Activated naive CD4-positive, alpha-beta T cell treated with anti-CD3 and anti-CD28 coated beads, Interleukin-2, amount 50 U/mL, for 24 hours (primary cell): ENCODE data around the gene HNRNPL.
"Not testable (repeated sequence)": the region's sequence is repeated elsewhere in the genome, so short reads cannot be mapped to it uniquely, and the experiment has no call there.

Source experiments
- H3K27ac Mint-ChIP-seq: one replicate; pipeline ENCODE4 v1.8.0; 2021; ENCODE audit warnings: mild to moderate bottlenecking, mixed read lengths
- H3K27me3 Mint-ChIP-seq: one replicate; pipeline ENCODE4 v1.8.0; 2021; ENCODE audit warnings: mixed read lengths
- H3K36me3 Mint-ChIP-seq: one replicate; pipeline ENCODE4 v1.8.0; 2021; ENCODE audit warnings: mixed read lengths
- H3K4me1 Mint-ChIP-seq: one replicate; pipeline ENCODE4 v1.8.0; 2021; ENCODE audit warnings: mixed read lengths
- H3K4me3 Mint-ChIP-seq: one replicate; pipeline ENCODE4 v1.8.0; 2021; ENCODE audit warnings: mild to moderate bottlenecking, mixed read lengths
- H3K9me3 Mint-ChIP-seq: one replicate; pipeline ENCODE4 v1.8.0; 2021; ENCODE audit warnings: mixed read lengths

Gene HNRNPL

DNA sequence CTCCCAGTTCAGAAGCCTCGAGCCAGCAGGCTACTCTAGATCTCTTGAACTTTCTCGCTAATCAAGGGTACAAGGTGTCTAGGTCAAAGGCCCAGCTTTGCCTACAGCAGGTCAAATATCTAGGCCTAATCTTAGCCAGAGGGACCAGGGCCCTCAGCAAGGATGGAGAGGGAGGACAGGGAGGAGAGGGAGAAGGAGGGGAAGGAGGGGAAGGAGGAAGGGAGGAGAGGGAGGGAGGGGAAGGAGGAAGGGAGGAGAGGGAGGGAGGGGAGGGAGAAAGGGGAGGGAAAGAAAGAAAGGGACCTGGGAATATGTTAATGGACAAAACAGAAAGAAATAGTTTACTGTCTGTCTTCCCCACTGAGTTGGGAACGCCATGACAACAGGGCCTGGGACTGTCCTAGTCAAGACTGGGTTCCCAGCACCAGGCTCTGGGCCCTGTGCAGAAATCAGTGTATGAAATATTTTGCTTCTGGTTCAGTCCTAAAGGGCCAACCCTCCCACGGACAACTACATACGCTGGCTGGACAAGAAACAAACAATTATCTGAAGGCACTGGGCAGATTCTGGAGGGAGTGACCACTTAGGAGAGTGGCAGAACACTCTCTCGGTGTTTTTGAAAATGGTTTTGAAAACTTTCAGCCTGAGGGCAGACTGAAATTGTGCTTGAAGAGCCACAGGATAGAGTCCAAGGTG, 22.8 kb downstream of the HNRNPL start:
- H3K4me1 Mint-ChIP-seq: peaks cover 68% of the 10 kb centered on the region
- peaks cover 20% of the 10 kb centered on the region for H3K36me3 Mint-ChIP-seq

GRCh38 chr19:38825936-38826335, 23.9 kb downstream of the HNRNPL start:
- H3K36me3 Mint-ChIP-seq: peaks cover 18% of the 10 kb centered on the region
- not testable (repeated sequence) for H3K4me3 Mint-ChIP-seq, H3K9me3 Mint-ChIP-seq, H3K27me3 Mint-ChIP-seq, H3K27ac Mint-ChIP-seq
- peaks cover 60% of the 10 kb centered on the region for H3K4me1 Mint-ChIP-seq

More for the DNA sequence above, 22.8 kb downstream of the HNRNPL start:
- Mint-ChIP-seq H3K27ac (no peak overlapping the region), H3K9me3 (no peaks in the 10 kb centered on the region), H3K27me3 (no peaks in the 10 kb centered on the region), H3K4me3 (no peak overlapping the region)

DNA sequence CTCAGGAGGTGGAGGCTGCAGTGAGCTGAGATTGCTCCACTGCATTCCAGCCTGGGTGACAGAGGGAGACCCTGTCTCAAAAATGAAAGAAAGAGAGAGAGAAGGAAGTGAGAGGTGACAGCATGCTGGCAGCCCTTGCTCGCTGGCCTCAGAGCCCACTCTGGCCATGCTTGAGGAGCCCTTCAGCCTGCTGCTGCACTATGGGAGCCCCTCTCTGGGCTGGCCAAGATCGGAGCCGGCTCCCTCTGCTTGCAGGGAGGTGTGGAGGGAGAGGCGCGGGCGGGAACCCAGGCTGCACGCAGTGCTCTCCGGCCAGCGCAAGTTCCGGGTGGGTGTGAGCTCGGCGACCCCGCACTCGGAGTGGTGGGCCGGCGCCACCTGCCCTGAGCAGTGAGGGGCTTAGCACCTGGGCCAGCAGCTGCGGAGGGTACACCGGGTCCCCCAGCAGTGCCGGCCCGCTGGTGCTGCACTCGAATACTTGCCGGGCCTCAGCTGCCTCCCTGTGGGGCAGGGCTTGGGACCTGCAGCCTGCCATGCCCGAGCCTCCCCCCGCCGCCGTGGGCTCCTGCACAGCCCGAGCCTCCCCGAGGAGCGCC, 28.5 kb downstream of the HNRNPL start:
- not testable (repeated sequence) for H3K9me3 Mint-ChIP-seq, H3K27ac Mint-ChIP-seq, H3K27me3 Mint-ChIP-seq, H3K4me3 Mint-ChIP-seq
- Mint-ChIP-seq H3K36me3 (peaks cover 14% of the 10 kb centered on the region), H3K4me1 (peaks cover 36% of the 10 kb centered on the region)

GRCh38 chr19:38819231-38819920, 30.4 kb downstream of the HNRNPL start:
- no peaks in the 10 kb centered on the region for H3K27me3 Mint-ChIP-seq
- peaks cover 21% of the 10 kb centered on the region for H3K4me1 Mint-ChIP-seq
- H3K9me3 Mint-ChIP-seq: no peaks in the 10 kb centered on the region
- no peak overlapping the region for H3K27ac Mint-ChIP-seq
- no peak overlapping the region for H3K4me3 Mint-ChIP-seq
- peaks cover 14% of the 10 kb centered on the region for H3K36me3 Mint-ChIP-seq

- peaks cover 6% of the 10 kb centered on the region for H3K36me3 Mint-ChIP-seq
- no peaks in the 10 kb centered on the region for H3K27me3 Mint-ChIP-seq
- no peaks in the 10 kb centered on the region for H3K9me3 Mint-ChIP-seq
- H3K27ac Mint-ChIP-seq: no peak overlapping the region
- peaks cover 8% of the 10 kb centered on the region for H3K4me1 Mint-ChIP-seq
- no peak overlapping the region for H3K4me3 Mint-ChIP-seq
These were observed 32.7 kb downstream of the HNRNPL start for GRCh38 chr19:38817081-38817480.

GRCh38 chr19:38816131-38816750, 33.5 kb downstream of the HNRNPL start:
- no peaks in the 10 kb centered on the region for H3K27me3 Mint-ChIP-seq
- H3K27ac Mint-ChIP-seq: no peak overlapping the region
- no peak overlapping the region for H3K4me3 Mint-ChIP-seq
- H3K36me3 Mint-ChIP-seq: peaks cover 6% of the 10 kb centered on the region
- no peaks in the 10 kb centered on the region for H3K9me3 Mint-ChIP-seq
- peaks cover 8% of the 10 kb centered on the region for H3K4me1 Mint-ChIP-seq

- Mint-ChIP-seq H3K9me3 (no peaks in the 10 kb centered on the region), H3K27me3 (no peaks in the 10 kb centered on the region), H3K4me3 (no peak overlapping the region), H3K4me1 (peaks cover 4% of the 10 kb centered on the region), H3K36me3 (peaks cover 4% of the 10 kb centered on the region), H3K27ac (no peak overlapping the region)
These were observed 34.5 kb downstream of the HNRNPL start for GRCh38 chr19:38815059-38816001.

DNA sequence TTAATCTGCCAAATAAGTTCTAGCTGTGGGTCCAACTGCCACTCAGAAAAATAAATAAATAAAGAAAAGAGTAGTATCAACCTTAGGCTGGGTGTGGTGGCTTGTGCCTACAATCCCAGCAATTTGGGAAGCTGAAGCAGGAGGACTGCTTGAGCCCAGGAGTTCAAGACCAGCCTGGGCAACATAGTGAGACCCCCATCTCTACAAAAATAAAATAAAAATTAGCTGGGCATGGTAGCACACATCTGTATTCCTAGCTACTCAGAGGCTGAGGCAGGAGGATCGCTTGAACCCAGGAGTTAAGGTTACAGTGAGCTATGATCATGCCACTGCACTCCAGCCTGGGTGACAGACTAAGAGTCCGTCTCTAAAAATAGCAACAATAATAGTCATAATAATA, 35.9 kb downstream of the HNRNPL start:
- not testable (repeated sequence) for H3K4me1 Mint-ChIP-seq, H3K27ac Mint-ChIP-seq, H3K9me3 Mint-ChIP-seq, H3K27me3 Mint-ChIP-seq, H3K36me3 Mint-ChIP-seq, H3K4me3 Mint-ChIP-seq

DNA sequence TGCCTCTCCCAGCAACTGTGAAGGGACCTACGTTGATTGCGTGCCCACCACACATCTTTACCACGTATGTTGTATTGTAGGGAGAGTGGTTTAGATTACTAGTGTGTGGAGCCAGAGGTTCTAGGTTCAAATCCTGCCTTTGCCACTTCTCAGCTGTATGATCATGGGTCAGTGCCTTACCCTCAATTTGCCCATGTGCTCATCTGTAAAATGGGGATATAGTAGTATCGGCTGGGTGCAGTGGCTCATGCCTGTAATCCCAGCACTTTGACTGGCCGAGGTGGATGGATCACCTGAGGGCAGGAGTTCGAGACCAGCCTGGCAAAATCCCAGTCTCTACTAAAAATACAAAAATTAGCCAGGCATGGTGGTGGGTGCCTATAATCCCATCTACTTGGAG, 36.5 kb downstream of the HNRNPL start:
- Mint-ChIP-seq H3K4me3 (no peak overlapping the region), H3K27me3 (no peaks in the 10 kb centered on the region), H3K9me3 (no peaks in the 10 kb centered on the region), H3K27ac (no peak overlapping the region), H3K36me3 (peaks cover 2% of the 10 kb centered on the region), H3K4me1 (no peaks in the 10 kb centered on the region)

DNA sequence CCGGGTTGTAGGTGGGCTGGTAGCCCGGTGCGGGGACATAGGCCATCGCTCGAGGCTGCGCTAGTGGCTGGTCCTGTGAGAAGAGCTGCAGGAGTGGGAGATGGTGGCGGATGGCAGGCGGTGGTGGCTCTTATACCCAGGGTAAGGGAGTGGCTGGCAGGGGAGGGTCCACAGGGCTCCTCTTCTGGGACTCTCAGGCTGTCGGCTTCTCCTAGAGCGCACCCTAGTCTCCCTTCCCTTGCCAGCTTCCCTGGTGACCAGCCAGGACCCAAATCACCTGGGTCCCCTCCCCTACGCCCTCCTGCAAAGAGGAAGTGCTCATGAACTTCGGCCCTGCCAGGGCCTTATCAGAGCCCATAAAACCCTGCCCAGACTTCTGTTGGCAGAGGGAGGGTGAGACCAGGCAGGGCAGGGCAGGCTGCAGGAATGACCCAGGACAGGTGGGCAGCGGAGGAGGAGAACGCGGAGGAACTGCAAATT, 36.9 kb downstream of the HNRNPL start, which contains the start of gene LGALS4:
LGALS4 (minus strand) TSS at position 105 of the 480 bp plus-strand sequence; CDS start at position 46, 59 bp downstream.
- H3K9me3 Mint-ChIP-seq: no peaks in the 10 kb centered on the region
- no peaks in the 10 kb centered on the region for H3K4me1 Mint-ChIP-seq
- H3K36me3 Mint-ChIP-seq: peaks cover 2% of the 10 kb centered on the region
- H3K27me3 Mint-ChIP-seq: no peaks in the 10 kb centered on the region
- no peak within 1 kb of the TSS for H3K4me3 Mint-ChIP-seq
- H3K27ac Mint-ChIP-seq: no peak within 1 kb of the TSS

- Mint-ChIP-seq H3K9me3 (no peaks in the 10 kb centered on the region), H3K4me3 (no peak overlapping the region), H3K4me1 (no peaks in the 10 kb centered on the region), H3K27me3 (no peaks in the 10 kb centered on the region), H3K27ac (no peak overlapping the region), H3K36me3 (peaks cover 2% of the 10 kb centered on the region)
These were observed 37.6 kb downstream of the HNRNPL start for GRCh38 chr19:38812009-38812840.

DNA sequence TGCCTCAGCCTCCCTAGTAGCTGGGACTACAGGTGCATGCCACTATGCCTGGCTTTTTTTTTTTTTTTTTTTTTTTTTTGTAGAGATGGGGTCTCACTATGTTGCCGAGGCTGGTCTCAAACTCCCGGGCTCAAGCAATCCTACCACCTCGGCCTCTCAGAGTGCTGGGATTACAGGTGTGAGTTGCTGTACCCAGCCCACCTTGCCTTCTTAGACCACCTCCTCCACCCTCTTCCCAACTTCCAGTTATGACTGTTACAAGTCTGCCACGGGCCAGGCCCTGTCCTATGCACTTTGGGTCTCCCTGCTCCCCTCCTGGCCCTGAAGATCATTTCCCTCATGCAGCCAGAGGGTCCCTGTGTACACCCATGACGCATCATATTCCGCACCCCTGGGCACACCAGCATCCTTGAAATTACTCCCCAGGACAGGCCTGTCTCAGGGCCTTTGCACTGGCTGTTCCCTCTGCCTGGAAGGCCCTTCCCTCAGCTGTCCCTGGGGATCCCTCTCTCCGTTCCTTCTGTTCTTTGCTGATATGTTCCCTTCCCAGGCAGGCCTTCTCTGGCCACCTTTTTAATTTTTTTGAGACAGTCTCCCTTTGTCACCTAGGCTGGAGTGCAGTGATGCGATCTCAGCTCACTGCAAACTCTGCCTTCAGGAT, 40.1 kb downstream of the HNRNPL start:
- H3K27me3 Mint-ChIP-seq: no peaks in the 10 kb centered on the region
- H3K9me3 Mint-ChIP-seq: no peaks in the 10 kb centered on the region
- peaks cover 5% of the 10 kb centered on the region for H3K4me1 Mint-ChIP-seq
- no peak overlapping the region for H3K4me3 Mint-ChIP-seq
- H3K27ac Mint-ChIP-seq: no peak overlapping the region
- H3K36me3 Mint-ChIP-seq: no peaks in the 10 kb centered on the region

GRCh38 chr19:38808741-38809140, 41.0 kb downstream of the HNRNPL start:
- peaks cover 1% of the 10 kb centered on the region for H3K36me3 Mint-ChIP-seq
- H3K9me3 Mint-ChIP-seq: no peaks in the 10 kb centered on the region
- H3K27ac Mint-ChIP-seq: no peak overlapping the region
- no peak overlapping the region for H3K4me3 Mint-ChIP-seq
- H3K27me3 Mint-ChIP-seq: no peaks in the 10 kb centered on the region
- H3K4me1 Mint-ChIP-seq: peaks cover 5% of the 10 kb centered on the region
